Ishikawa (cell line): ENCODE data around the gene SCN3B.

Experiments used
- CEBPB ChIP-seq: IDR thresholded peaks from 2 replicates; pipeline ENCODE4 v1.6.1; 2012
- EP300 ChIP-seq: IDR thresholded peaks from 2 replicates; pipeline ENCODE4 v1.6.1; 2012; ENCODE audit warnings: borderline replicate concordance
- FOXM1 ChIP-seq: IDR thresholded peaks from 2 replicates; pipeline ENCODE4 v1.6.1; 2012; ENCODE audit warnings: low read depth, borderline replicate concordance
- RAD21 ChIP-seq: IDR thresholded peaks from 2 replicates; pipeline ENCODE4 v1.6.1; 2012; ENCODE audit warnings: low read depth
- REST ChIP-seq: IDR thresholded peaks from 2 replicates; pipeline ENCODE4 v1.6.1; 2012; ENCODE audit warnings: low read depth, mild to moderate bottlenecking
- YY1 ChIP-seq: IDR thresholded peaks from 2 replicates; pipeline ENCODE4 v1.6.1; 2012; ENCODE audit warnings: low read depth
- TF ChIP-seq, protein P1 (sequence below): IDR thresholded peaks from 2 replicates; pipeline ENCODE4 v1.6.1; 2012

- no peak for TF ChIP-seq EP300
- no peak for TF ChIP-seq CEBPB
- TF ChIP-seq RAD21, result no peak
- TF ChIP-seq FOXM1, result no peak
- TF ChIP-seq YY1, result no peak
- TF ChIP-seq REST, result no peak
- TF ChIP-seq, protein P1, sequence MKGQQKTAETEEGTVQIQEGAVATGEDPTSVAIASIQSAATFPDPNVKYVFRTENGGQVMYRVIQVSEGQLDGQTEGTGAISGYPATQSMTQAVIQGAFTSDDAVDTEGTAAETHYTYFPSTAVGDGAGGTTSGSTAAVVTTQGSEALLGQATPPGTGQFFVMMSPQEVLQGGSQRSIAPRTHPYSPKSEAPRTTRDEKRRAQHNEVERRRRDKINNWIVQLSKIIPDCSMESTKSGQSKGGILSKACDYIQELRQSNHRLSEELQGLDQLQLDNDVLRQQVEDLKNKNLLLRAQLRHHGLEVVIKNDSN, result no peak
Measured at GRCh38 chr11:123682696-123683410, 28.4 kb upstream of the SCN3B start.
